H1 (cell line): ENCODE results near the gene AMIGO2. TPM values are rescaled to one million over a fixed set of nuclear protein-coding genes. Genes with fewer than 3 reads are reported as not detected.

Experiments used
- EZH2 ChIP-seq: fragments of 200-600 bp; sonication (generic); IDR thresholded peaks from 2 replicates; pipeline ENCODE4 v1.7.1; 2012; ENCODE audit warnings: low read depth, mild to moderate bottlenecking, moderate library complexity, low read length, inconsistent platforms; ENCODE audit not compliant: severe bottlenecking
- SIX5 ChIP-seq: IDR thresholded peaks from 2 replicates; pipeline ENCODE4 v1.6.1; 2011; ENCODE audit warnings: mild to moderate bottlenecking, low read depth, low read length
- SP1 ChIP-seq: IDR thresholded peaks from 2 replicates; pipeline ENCODE4 v1.6.1; 2011; ENCODE audit warnings: low read depth, low read length
- SP4 ChIP-seq: IDR thresholded peaks from 2 replicates; pipeline ENCODE4 v1.6.1; 2012; ENCODE audit warnings: low read length, inconsistent platforms
- SUZ12 ChIP-seq: fragments of 200-600 bp; sonication (generic); IDR thresholded peaks from 2 replicates; pipeline ENCODE4 v1.6.1; 2012; ENCODE audit warnings: mild to moderate bottlenecking, inconsistent platforms, low read length, moderate library complexity, mixed read lengths
- polyA plus RNA-seq, 7 experiments: library from polyadenylated mRNA; depleted of rRNA in 3 of 7; stranded (reverse) in 5 of 7; unstranded in 2 of 7; fragments of >200 nt in 5 of 7; fragments of 200-250 nt in 2 of 7; gene quantifications; 1 replicate in 5 of 7; 2 replicates in 1 of 7; 4 replicates in 1 of 7; pipeline versions ENCODE4 v1.2.1 to v1.2.3, GENCODE V29; 2011 to 2013; ENCODE audit warnings: missing spikeins in 2 of 7, mixed read lengths in 2 of 7
- total RNA-seq: library from RNA; stranded (reverse); fragmentation: NEBNext Ultra II Directional; extraction: Animal tissue kit (Norgen Biotek cat#: 25700); gene quantifications from 2 replicates; pipeline ENCODE4 v1.2.1, GENCODE V29; 2021
- TF ChIP-seq, protein P1 (sequence below): fragments of 300-600 bp; sonication (generic); IDR thresholded peaks from 2 replicates; pipeline ENCODE4 v1.7.1; 2012; ENCODE audit warnings: low read length, moderate library complexity, mild to moderate bottlenecking, inconsistent platforms; ENCODE audit not compliant: insufficient replicate concordance
- TF ChIP-seq, protein P2 (sequence below): IDR thresholded peaks from 2 replicates; pipeline ENCODE4 v1.6.1; 2011; ENCODE audit warnings: low read depth, mild to moderate bottlenecking, low read length; ENCODE audit not compliant: insufficient read depth
- TF ChIP-seq, protein P3 (sequence below): IDR thresholded peaks from 2 replicates; pipeline ENCODE4 v1.6.1; 2012; ENCODE audit warnings: low read length, inconsistent platforms

The AMIGO2 gene
- total and polyA plus RNA-seq, 2 of the 8 experiments (the other 6 are each of a cell fraction or from before 2014, with no cell fraction given), result 1.7 to 3.3 TPM

DNA sequence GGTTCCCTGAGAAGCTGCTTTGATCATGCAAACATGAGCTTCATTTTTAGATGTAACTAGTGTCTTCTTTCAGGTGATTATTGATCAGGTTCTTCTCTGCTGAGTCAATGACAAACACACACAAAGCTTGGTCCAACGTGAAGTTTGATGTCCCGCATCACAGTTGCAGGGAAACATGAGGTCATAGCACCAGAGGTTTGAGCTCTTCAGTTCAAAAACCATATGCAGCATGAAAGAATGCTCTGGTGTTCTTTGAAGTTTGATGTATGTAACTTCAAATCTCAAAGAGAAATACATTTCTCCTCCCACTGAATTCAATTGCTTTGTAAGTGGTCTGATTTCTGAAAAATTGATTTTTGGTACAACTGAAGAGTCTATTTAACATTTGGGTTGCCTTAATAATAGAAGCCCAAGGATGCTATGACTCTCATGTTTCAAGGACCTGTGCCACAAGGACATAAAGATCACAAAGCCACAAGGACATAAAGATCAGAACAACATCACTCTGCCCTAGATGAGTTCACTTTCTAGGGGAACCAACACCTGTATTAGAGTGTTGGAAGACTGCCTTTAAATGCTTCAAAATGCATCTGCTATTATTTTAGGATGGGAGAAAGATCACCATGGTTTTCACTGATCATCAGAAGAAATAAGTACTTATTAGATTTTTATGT is 31.1 kb upstream of the AMIGO2 start (continued):
- TF ChIP-seq, protein P1, sequence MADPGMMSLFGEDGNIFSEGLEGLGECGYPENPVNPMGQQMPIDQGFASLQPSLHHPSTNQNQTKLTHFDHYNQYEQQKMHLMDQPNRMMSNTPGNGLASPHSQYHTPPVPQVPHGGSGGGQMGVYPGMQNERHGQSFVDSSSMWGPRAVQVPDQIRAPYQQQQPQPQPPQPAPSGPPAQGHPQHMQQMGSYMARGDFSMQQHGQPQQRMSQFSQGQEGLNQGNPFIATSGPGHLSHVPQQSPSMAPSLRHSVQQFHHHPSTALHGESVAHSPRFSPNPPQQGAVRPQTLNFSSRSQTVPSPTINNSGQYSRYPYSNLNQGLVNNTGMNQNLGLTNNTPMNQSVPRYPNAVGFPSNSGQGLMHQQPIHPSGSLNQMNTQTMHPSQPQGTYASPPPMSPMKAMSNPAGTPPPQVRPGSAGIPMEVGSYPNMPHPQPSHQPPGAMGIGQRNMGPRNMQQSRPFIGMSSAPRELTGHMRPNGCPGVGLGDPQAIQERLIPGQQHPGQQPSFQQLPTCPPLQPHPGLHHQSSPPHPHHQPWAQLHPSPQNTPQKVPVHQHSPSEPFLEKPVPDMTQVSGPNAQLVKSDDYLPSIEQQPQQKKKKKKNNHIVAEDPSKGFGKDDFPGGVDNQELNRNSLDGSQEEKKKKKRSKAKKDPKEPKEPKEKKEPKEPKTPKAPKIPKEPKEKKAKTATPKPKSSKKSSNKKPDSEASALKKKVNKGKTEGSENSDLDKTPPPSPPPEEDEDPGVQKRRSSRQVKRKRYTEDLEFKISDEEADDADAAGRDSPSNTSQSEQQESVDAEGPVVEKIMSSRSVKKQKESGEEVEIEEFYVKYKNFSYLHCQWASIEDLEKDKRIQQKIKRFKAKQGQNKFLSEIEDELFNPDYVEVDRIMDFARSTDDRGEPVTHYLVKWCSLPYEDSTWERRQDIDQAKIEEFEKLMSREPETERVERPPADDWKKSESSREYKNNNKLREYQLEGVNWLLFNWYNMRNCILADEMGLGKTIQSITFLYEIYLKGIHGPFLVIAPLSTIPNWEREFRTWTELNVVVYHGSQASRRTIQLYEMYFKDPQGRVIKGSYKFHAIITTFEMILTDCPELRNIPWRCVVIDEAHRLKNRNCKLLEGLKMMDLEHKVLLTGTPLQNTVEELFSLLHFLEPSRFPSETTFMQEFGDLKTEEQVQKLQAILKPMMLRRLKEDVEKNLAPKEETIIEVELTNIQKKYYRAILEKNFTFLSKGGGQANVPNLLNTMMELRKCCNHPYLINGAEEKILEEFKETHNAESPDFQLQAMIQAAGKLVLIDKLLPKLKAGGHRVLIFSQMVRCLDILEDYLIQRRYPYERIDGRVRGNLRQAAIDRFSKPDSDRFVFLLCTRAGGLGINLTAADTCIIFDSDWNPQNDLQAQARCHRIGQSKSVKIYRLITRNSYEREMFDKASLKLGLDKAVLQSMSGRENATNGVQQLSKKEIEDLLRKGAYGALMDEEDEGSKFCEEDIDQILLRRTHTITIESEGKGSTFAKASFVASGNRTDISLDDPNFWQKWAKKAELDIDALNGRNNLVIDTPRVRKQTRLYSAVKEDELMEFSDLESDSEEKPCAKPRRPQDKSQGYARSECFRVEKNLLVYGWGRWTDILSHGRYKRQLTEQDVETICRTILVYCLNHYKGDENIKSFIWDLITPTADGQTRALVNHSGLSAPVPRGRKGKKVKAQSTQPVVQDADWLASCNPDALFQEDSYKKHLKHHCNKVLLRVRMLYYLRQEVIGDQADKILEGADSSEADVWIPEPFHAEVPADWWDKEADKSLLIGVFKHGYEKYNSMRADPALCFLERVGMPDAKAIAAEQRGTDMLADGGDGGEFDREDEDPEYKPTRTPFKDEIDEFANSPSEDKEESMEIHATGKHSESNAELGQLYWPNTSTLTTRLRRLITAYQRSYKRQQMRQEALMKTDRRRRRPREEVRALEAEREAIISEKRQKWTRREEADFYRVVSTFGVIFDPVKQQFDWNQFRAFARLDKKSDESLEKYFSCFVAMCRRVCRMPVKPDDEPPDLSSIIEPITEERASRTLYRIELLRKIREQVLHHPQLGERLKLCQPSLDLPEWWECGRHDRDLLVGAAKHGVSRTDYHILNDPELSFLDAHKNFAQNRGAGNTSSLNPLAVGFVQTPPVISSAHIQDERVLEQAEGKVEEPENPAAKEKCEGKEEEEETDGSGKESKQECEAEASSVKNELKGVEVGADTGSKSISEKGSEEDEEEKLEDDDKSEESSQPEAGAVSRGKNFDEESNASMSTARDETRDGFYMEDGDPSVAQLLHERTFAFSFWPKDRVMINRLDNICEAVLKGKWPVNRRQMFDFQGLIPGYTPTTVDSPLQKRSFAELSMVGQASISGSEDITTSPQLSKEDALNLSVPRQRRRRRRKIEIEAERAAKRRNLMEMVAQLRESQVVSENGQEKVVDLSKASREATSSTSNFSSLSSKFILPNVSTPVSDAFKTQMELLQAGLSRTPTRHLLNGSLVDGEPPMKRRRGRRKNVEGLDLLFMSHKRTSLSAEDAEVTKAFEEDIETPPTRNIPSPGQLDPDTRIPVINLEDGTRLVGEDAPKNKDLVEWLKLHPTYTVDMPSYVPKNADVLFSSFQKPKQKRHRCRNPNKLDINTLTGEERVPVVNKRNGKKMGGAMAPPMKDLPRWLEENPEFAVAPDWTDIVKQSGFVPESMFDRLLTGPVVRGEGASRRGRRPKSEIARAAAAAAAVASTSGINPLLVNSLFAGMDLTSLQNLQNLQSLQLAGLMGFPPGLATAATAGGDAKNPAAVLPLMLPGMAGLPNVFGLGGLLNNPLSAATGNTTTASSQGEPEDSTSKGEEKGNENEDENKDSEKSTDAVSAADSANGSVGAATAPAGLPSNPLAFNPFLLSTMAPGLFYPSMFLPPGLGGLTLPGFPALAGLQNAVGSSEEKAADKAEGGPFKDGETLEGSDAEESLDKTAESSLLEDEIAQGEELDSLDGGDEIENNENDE, result no peak
- TF ChIP-seq SUZ12 (no peak), SP4 (no peak), SIX5 (no peak), EZH2 (no peak), SP1 (no peak)
- TF ChIP-seq, protein P2, sequence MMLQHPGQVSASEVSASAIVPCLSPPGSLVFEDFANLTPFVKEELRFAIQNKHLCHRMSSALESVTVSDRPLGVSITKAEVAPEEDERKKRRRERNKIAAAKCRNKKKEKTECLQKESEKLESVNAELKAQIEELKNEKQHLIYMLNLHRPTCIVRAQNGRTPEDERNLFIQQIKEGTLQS, result no peak
- TF ChIP-seq, protein P3, sequence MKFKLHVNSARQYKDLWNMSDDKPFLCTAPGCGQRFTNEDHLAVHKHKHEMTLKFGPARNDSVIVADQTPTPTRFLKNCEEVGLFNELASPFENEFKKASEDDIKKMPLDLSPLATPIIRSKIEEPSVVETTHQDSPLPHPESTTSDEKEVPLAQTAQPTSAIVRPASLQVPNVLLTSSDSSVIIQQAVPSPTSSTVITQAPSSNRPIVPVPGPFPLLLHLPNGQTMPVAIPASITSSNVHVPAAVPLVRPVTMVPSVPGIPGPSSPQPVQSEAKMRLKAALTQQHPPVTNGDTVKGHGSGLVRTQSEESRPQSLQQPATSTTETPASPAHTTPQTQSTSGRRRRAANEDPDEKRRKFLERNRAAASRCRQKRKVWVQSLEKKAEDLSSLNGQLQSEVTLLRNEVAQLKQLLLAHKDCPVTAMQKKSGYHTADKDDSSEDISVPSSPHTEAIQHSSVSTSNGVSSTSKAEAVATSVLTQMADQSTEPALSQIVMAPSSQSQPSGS, result no peak
